GM19324 (cell line): Measurements from ENCODE around the gene TAS2R42.

Experiments
- ATAC-seq: cut with Tn5 transposase; IDR thresholded peaks from one replicate; pipeline ENCODE4 v1.9.1; 2021; ENCODE audit warnings: mild to moderate bottlenecking, moderate library complexity; ENCODE audit not compliant: unreplicated experiment, low FRiP score

Gene TAS2R42

GRCh38 chr12:11186837-11187236 lies at the start of gene TAS2R42:
TAS2R42 (minus strand) TSS chr12:11186937; CDS start chr12:11186937, 0 bp downstream.
- no peak for ATAC-seq

- no peak for ATAC-seq
Measured at GRCh38 chr12:11233532-11233931, 46.8 kb upstream of the TAS2R42 start.

- ATAC-seq: no peak
Measured at GRCh38 chr12:11228296-11228879, 41.7 kb upstream of the TAS2R42 start.

- ATAC-seq: no peak
Measured at GRCh38 chr12:11227373-11227772, 40.6 kb upstream of the TAS2R42 start.

GRCh38 chr12:11209113-11209512 lies 22.4 kb upstream of the TAS2R42 start:
- no peak for ATAC-seq

- ATAC-seq: no peak
Measured at GRCh38 chr12:11204173-11204572, 17.4 kb upstream of the TAS2R42 start.

GRCh38 chr12:11202811-11203210 lies 16.1 kb upstream of the TAS2R42 start:
- no peak for ATAC-seq

GRCh38 chr12:11183011-11183410 lies 3.7 kb downstream of the TAS2R42 start:
- ATAC-seq: no peak

- no peak for ATAC-seq
Measured at GRCh38 chr12:11182529-11182928, 4.2 kb downstream of the TAS2R42 start.

- no peak for ATAC-seq
Measured at GRCh38 chr12:11178250-11178649, 8.5 kb downstream of the TAS2R42 start.

GRCh38 chr12:11174022-11174421 lies 12.7 kb downstream of the TAS2R42 start:
- no peak for ATAC-seq

- no peak for ATAC-seq
Measured at GRCh38 chr12:11171969-11172675, 14.6 kb downstream of the TAS2R42 start.

- peak; percentile 96 for ATAC-seq
Measured at GRCh38 chr12:11171145-11171968, 15.4 kb downstream of the TAS2R42 start, which contains the start of gene SMIM10L1. SMIM10L1 (plus strand) TSS chr12:11171194; CDS start chr12:11171357, 163 bp downstream.

GRCh38 chr12:11170810-11171144 lies 16.0 kb downstream of the TAS2R42 start:
- no peak for ATAC-seq

GRCh38 chr12:11166300-11166699 lies 20.4 kb downstream of the TAS2R42 start:
- ATAC-seq: no peak

- no peak for ATAC-seq
Measured at GRCh38 chr12:11164384-11164783, 22.4 kb downstream of the TAS2R42 start.

- no peak for ATAC-seq
Measured at GRCh38 chr12:11162502-11162901, 24.2 kb downstream of the TAS2R42 start.

GRCh38 chr12:11158885-11159444 lies 27.8 kb downstream of the TAS2R42 start:
- no peak for ATAC-seq

- no peak for ATAC-seq
Measured at GRCh38 chr12:11154400-11154925, 32.3 kb downstream of the TAS2R42 start.

- no peak for ATAC-seq
Measured at GRCh38 chr12:11152725-11153124, 34.0 kb downstream of the TAS2R42 start.

- ATAC-seq: no peak
Measured at GRCh38 chr12:11150832-11151231, 35.9 kb downstream of the TAS2R42 start.
